ENCODE data around the gene MRI1. TPM values are rescaled to one million over a fixed set of nuclear protein-coding genes. Genes with fewer than 3 reads are reported as not detected.
A peak's percentile ranks its signal among the peaks of the same experiment; 100 is the strongest.

MRI1 gene
- total RNA-seq, 1 experiment from 2014 or later = 19.5 TPM

GRCh38 chr19:13817615-13818371, 53.5 kb downstream of the MRI1 start:
- TF ChIP-seq, protein P1, sequence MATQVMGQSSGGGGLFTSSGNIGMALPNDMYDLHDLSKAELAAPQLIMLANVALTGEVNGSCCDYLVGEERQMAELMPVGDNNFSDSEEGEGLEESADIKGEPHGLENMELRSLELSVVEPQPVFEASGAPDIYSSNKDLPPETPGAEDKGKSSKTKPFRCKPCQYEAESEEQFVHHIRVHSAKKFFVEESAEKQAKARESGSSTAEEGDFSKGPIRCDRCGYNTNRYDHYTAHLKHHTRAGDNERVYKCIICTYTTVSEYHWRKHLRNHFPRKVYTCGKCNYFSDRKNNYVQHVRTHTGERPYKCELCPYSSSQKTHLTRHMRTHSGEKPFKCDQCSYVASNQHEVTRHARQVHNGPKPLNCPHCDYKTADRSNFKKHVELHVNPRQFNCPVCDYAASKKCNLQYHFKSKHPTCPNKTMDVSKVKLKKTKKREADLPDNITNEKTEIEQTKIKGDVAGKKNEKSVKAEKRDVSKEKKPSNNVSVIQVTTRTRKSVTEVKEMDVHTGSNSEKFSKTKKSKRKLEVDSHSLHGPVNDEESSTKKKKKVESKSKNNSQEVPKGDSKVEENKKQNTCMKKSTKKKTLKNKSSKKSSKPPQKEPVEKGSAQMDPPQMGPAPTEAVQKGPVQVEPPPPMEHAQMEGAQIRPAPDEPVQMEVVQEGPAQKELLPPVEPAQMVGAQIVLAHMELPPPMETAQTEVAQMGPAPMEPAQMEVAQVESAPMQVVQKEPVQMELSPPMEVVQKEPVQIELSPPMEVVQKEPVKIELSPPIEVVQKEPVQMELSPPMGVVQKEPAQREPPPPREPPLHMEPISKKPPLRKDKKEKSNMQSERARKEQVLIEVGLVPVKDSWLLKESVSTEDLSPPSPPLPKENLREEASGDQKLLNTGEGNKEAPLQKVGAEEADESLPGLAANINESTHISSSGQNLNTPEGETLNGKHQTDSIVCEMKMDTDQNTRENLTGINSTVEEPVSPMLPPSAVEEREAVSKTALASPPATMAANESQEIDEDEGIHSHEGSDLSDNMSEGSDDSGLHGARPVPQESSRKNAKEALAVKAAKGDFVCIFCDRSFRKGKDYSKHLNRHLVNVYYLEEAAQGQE (IDR thresholded peaks at IDR 0.05; ENCODE audit: insufficient read depth in 1 of 2, low read depth in 2 of 2, low read length in 1 of 2) = no peak
- TF ChIP-seq POLR2AphosphoS5 (IDR thresholded peaks at IDR 0.05; ENCODE audit: low read depth, low read length) = no peak
- no peak for TF ChIP-seq SIN3A (IDR thresholded peaks at IDR 0.05; ENCODE audit: borderline replicate concordance, insufficient read depth, low read depth, low read length)
- TF ChIP-seq TCF7L2 (IDR thresholded peaks at IDR 0.05; ENCODE audit: low read depth, low read length) = no peak
- no peak for TF ChIP-seq CTCF (IDR thresholded peaks at IDR 0.05)
- in situ Hi-C loops (cut with HindIII; ENCODE audit: low pct_unique_long_range_greater_than_20kb, low sequenced_read_pairs) (no loop called here), intact Hi-C loops (cut with micrococcal nuclease; ENCODE audit: unreplicated experiment) (no loop called here)
- peak; percentile 61 for ATAC-seq
- POLR2A ChIA-PET = no interaction called here
- no peak overlapping the region for H3K27ac ChIP-seq (ENCODE audit: low read length)
- no peaks in the 10 kb centered on the region for H3K9me3 ChIP-seq (ENCODE audit: control insufficient read depth, insufficient read depth, low read depth, low read length)
- no peak overlapping the region for H3K4me3 ChIP-seq (ENCODE audit: low read depth in 2 of 2, low read length in 2 of 2)
- no TSS peak for BruUV-seq (replicated peaks)
- no peaks in the 10 kb centered on the region for H3K4me1 ChIP-seq (ENCODE audit: control insufficient read depth, insufficient read depth, low read length)
- no peak for DNase-seq (ENCODE audit: low read depth, low spot score)
- H3K36me3 ChIP-seq (ENCODE audit: control insufficient read depth, insufficient read depth, low read length) = no peaks in the 10 kb centered on the region
- CTCF ChIA-PET = no interaction called here
- H3K27me3 ChIP-seq (ENCODE audit: control insufficient read depth, insufficient read depth, low read length) = no peaks in the 10 kb centered on the region

- intact Hi-C loops (cut with micrococcal nuclease; ENCODE audit: unreplicated experiment) = no loop called here
- CTCF ChIA-PET = no interaction called here
- no peaks in the 10 kb centered on the region for H3K4me1 ChIP-seq (ENCODE audit: control insufficient read depth, insufficient read depth, low read length)
- no peak for ATAC-seq
- H3K9me3 ChIP-seq (ENCODE audit: control insufficient read depth, insufficient read depth, low read depth, low read length) = no peaks in the 10 kb centered on the region
- H3K4me3 ChIP-seq (ENCODE audit: low read depth in 2 of 2, low read length in 2 of 2) = no peak overlapping the region
- in situ Hi-C loops (cut with HindIII; ENCODE audit: low pct_unique_long_range_greater_than_20kb, low sequenced_read_pairs) = no loop called here
- no peak for DNase-seq (ENCODE audit: low read depth, low spot score)
- no peaks in the 10 kb centered on the region for H3K36me3 ChIP-seq (ENCODE audit: control insufficient read depth, insufficient read depth, low read length)
- TF ChIP-seq CTCF (IDR thresholded peaks at IDR 0.05) = no peak
- no peak for TF ChIP-seq TCF7L2 (IDR thresholded peaks at IDR 0.05; ENCODE audit: low read depth, low read length)
- TF ChIP-seq, protein P1 (IDR thresholded peaks at IDR 0.05; ENCODE audit: insufficient read depth in 1 of 2, low read depth in 2 of 2, low read length in 1 of 2) = no peak
- TF ChIP-seq POLR2AphosphoS5 (IDR thresholded peaks at IDR 0.05; ENCODE audit: low read depth, low read length) = no peak
- TF ChIP-seq SIN3A (IDR thresholded peaks at IDR 0.05; ENCODE audit: borderline replicate concordance, insufficient read depth, low read depth, low read length) = no peak
- no TSS peak for BruUV-seq (replicated peaks)
- no peaks in the 10 kb centered on the region for H3K27me3 ChIP-seq (ENCODE audit: control insufficient read depth, insufficient read depth, low read length)
- H3K27ac ChIP-seq (ENCODE audit: low read length) = no peak overlapping the region
- POLR2A ChIA-PET = interaction anchor here (0.5 to 0.7 kb wide), 3 partner anchors 16 to 654 kb away, joined by 3 to 8 read pairs (median 3); no protein-coding TSS in a partner anchor
These were observed 54.9 kb downstream of the MRI1 start for GRCh38 chr19:13819238-13819637.
